Measurements from ENCODE around the gene RAD51D. TPM values are rescaled to one million over a fixed set of nuclear protein-coding genes. Genes with fewer than 3 reads are reported as not detected.

Gene RAD51D
- total RNA-seq, 1 donor from 2014 or later: 12.4 TPM

DNA sequence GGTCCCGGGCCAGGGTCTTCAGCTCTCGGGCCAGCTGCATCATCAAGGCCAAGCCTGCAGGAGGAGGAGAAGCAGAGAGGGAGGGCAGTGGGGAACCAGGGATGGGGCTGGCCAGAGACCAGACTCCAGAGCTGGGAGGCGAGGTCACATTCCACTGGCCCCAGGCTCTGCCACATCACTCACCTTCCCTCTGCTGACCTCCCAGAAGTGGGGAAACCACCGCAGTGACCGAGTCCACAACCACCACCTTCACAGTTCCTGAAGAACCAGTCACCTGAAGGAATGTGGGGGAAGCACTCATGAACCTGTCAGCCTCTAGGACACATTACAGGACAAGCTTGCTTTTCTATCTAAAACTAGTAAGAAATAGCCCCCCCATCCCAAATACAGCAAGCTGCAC is 16.4 kb downstream of the RAD51D start:
- H2AFZ ChIP-seq (ENCODE audit: low read depth, low read length): no peak overlapping the region
- no peak overlapping the region for H3K27ac Mint-ChIP-seq (ENCODE audit: unreplicated experiment)
- TF ChIP-seq, protein P1, sequence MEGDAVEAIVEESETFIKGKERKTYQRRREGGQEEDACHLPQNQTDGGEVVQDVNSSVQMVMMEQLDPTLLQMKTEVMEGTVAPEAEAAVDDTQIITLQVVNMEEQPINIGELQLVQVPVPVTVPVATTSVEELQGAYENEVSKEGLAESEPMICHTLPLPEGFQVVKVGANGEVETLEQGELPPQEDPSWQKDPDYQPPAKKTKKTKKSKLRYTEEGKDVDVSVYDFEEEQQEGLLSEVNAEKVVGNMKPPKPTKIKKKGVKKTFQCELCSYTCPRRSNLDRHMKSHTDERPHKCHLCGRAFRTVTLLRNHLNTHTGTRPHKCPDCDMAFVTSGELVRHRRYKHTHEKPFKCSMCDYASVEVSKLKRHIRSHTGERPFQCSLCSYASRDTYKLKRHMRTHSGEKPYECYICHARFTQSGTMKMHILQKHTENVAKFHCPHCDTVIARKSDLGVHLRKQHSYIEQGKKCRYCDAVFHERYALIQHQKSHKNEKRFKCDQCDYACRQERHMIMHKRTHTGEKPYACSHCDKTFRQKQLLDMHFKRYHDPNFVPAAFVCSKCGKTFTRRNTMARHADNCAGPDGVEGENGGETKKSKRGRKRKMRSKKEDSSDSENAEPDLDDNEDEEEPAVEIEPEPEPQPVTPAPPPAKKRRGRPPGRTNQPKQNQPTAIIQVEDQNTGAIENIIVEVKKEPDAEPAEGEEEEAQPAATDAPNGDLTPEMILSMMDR (IDR thresholded peaks at IDR 0.05; ENCODE audit: insufficient read depth, low read depth, low read length): no peak
- TF ChIP-seq EZH2 (IDR thresholded peaks at IDR 0.05; ENCODE audit: insufficient read depth, low read length): no peak
- no peak overlapping the region for H3K4me3 Mint-ChIP-seq (ENCODE audit: unreplicated experiment)
- no peaks in the 10 kb centered on the region for H3K4me1 Mint-ChIP-seq (ENCODE audit: low read depth, unreplicated experiment)
- H3K4me1 ChIP-seq (ENCODE audit: insufficient read depth, low read length): no peaks in the 10 kb centered on the region
- FAIRE-seq (no peak), DNase-seq (ENCODE audit: low read depth) (no peak)
- peaks cover 24% of the 10 kb centered on the region for H3K36me3 Mint-ChIP-seq (ENCODE audit: low read depth, unreplicated experiment)
- no peak overlapping the region for H3K4me3 ChIP-seq (ENCODE audit: insufficient read depth, low read depth, low read length)
- H3K36me3 ChIP-seq (ENCODE audit: insufficient read depth, low read length): peaks cover 12% of the 10 kb centered on the region
- no peak overlapping the region for H3K9ac ChIP-seq (ENCODE audit: low read length)
- H3K9me3 ChIP-seq (ENCODE audit: insufficient read depth, low read depth, low read length): no peaks in the 10 kb centered on the region
- H3K27ac ChIP-seq (ENCODE audit: low read depth, low read length): no peak overlapping the region
- no peaks in the 10 kb centered on the region for H4K20me1 ChIP-seq (ENCODE audit: insufficient read depth, low read length)
- no peak overlapping the region for H3K4me2 ChIP-seq (ENCODE audit: low read length)
- H3K79me2 ChIP-seq (ENCODE audit: insufficient read depth, low read length): no peaks in the 10 kb centered on the region
- peaks cover 4% of the 10 kb centered on the region for H3K9me3 Mint-ChIP-seq (ENCODE audit: unreplicated experiment)
- no peaks in the 10 kb centered on the region for H3K27me3 Mint-ChIP-seq (ENCODE audit: low read depth, unreplicated experiment)
- no peaks in the 10 kb centered on the region for H3K27me3 ChIP-seq (ENCODE audit: insufficient read depth, low read length)

DNA sequence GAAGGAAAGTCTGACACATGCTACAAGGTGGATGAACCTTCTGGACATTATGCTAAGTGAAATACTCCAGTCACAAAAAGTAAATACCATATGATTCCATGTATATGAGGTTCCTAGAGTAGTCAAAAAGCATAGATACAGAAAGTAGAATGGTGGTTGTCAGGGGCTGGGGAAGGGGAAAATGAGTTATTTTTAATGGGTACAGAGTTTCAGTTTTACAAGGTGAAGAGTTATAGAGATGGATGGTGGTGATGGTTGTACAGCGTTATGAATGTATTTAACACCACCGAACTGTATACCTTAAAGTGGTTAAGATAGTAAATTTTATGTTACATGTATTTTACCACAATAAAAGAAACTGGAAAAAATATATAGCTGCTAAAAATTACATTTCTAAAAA is 17.9 kb downstream of the RAD51D start:
- H4K20me1 ChIP-seq (ENCODE audit: insufficient read depth, low read length): no peaks in the 10 kb centered on the region
- peaks cover 4% of the 10 kb centered on the region for H3K9me3 Mint-ChIP-seq (ENCODE audit: unreplicated experiment)
- H3K79me2 ChIP-seq (ENCODE audit: insufficient read depth, low read length): no peaks in the 10 kb centered on the region
- no peak overlapping the region for H3K9ac ChIP-seq (ENCODE audit: low read length)
- no peak overlapping the region for H3K4me2 ChIP-seq (ENCODE audit: low read length)
- peaks cover 16% of the 10 kb centered on the region for H3K36me3 ChIP-seq (ENCODE audit: insufficient read depth, low read length)
- H3K4me1 Mint-ChIP-seq (ENCODE audit: low read depth, unreplicated experiment): no peaks in the 10 kb centered on the region
- no peaks in the 10 kb centered on the region for H3K27me3 Mint-ChIP-seq (ENCODE audit: low read depth, unreplicated experiment)
- DNase-seq (ENCODE audit: low read depth) (no peak), FAIRE-seq (no peak)
- H3K27ac ChIP-seq (ENCODE audit: low read depth, low read length): no peak overlapping the region
- H3K4me3 Mint-ChIP-seq (ENCODE audit: unreplicated experiment): no peak overlapping the region
- H3K4me1 ChIP-seq (ENCODE audit: insufficient read depth, low read length): no peaks in the 10 kb centered on the region
- H3K27me3 ChIP-seq (ENCODE audit: insufficient read depth, low read length): no peaks in the 10 kb centered on the region
- no peak overlapping the region for H3K27ac Mint-ChIP-seq (ENCODE audit: unreplicated experiment)
- no peak for TF ChIP-seq EZH2 (IDR thresholded peaks at IDR 0.05; ENCODE audit: insufficient read depth, low read length)
- TF ChIP-seq, protein P1 (IDR thresholded peaks at IDR 0.05; ENCODE audit: insufficient read depth, low read depth, low read length): no peak
- H2AFZ ChIP-seq (ENCODE audit: low read depth, low read length): no peak overlapping the region
- H3K36me3 Mint-ChIP-seq (ENCODE audit: low read depth, unreplicated experiment): peaks cover 22% of the 10 kb centered on the region
- H3K4me3 ChIP-seq (ENCODE audit: insufficient read depth, low read depth, low read length): no peak overlapping the region
- no peaks in the 10 kb centered on the region for H3K9me3 ChIP-seq (ENCODE audit: insufficient read depth, low read depth, low read length)

DNA sequence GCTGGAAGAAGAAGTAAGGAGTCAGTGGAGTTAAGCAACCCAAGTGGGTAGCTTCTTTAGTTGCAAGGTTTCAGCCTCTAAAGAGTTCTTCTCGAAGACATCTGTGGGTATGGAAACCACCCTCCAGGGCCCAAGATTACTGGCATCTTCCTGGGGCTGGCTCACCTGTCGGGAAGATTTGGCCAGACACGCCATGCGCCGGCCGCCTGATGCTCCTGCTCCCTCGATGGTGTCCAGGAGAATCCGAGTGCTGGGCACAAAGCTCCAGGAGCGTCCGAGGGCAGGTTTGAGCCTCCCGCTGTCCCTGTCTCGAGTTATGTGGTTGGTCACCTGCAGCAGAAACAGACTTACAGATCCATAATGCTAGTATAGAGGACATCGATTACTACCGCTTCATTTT is 18.6 kb downstream of the RAD51D start:
- no peak overlapping the region for H3K27ac ChIP-seq (ENCODE audit: low read depth, low read length)
- H3K9ac ChIP-seq (ENCODE audit: low read length): no peak overlapping the region
- no peaks in the 10 kb centered on the region for H3K79me2 ChIP-seq (ENCODE audit: insufficient read depth, low read length)
- H3K4me1 ChIP-seq (ENCODE audit: insufficient read depth, low read length): no peaks in the 10 kb centered on the region
- peaks cover 16% of the 10 kb centered on the region for H3K36me3 ChIP-seq (ENCODE audit: insufficient read depth, low read length)
- FAIRE-seq: no peak
- Mint-ChIP-seq H3K4me3 (ENCODE audit: unreplicated experiment) (no peak overlapping the region), H3K36me3 (ENCODE audit: low read depth, unreplicated experiment) (peaks cover 16% of the 10 kb centered on the region), H3K27me3 (ENCODE audit: low read depth, unreplicated experiment) (no peaks in the 10 kb centered on the region), H3K27ac (ENCODE audit: unreplicated experiment) (no peak overlapping the region), H3K9me3 (ENCODE audit: unreplicated experiment) (peaks cover 1% of the 10 kb centered on the region), H3K4me1 (ENCODE audit: low read depth, unreplicated experiment) (no peaks in the 10 kb centered on the region)
- H3K27me3 ChIP-seq (ENCODE audit: insufficient read depth, low read length): no peaks in the 10 kb centered on the region
- H3K9me3 ChIP-seq (ENCODE audit: insufficient read depth, low read depth, low read length): no peaks in the 10 kb centered on the region
- TF ChIP-seq, protein P1 (IDR thresholded peaks at IDR 0.05; ENCODE audit: insufficient read depth, low read depth, low read length): no peak
- TF ChIP-seq EZH2 (IDR thresholded peaks at IDR 0.05; ENCODE audit: insufficient read depth, low read length): no peak
- no peak overlapping the region for H3K4me2 ChIP-seq (ENCODE audit: low read length)
- H2AFZ ChIP-seq (ENCODE audit: low read depth, low read length): no peak overlapping the region
- H4K20me1 ChIP-seq (ENCODE audit: insufficient read depth, low read length): no peaks in the 10 kb centered on the region
- no peak overlapping the region for H3K4me3 ChIP-seq (ENCODE audit: insufficient read depth, low read depth, low read length)
- no peak for DNase-seq (ENCODE audit: low read depth)

Measured in astrocyte (in vitro differentiated cells and primary cell).